Fibroblast of lung (primary cell): ENCODE measurements around the gene MRPS31. TPM values are rescaled to one million over a fixed set of nuclear protein-coding genes. Genes with fewer than 3 reads are reported as not detected.

Experiments
- DNase-seq, 2 donors: peaks; one replicate each; pipeline versions ENCODE4 v3.0.0 to v3.0.0-alpha.2; 2010; ENCODE audit warnings: low read depth in 2 of 2
- H2AFZ ChIP-seq: 2 replicates; pipeline ENCODE4 v1.5.1; 2012; ENCODE audit warnings: low read length, control low read depth, inconsistent platforms
- H3K27ac ChIP-seq: 2 replicates; pipeline ENCODE4 v1.5.1; 2011; ENCODE audit warnings: low read length, control low read depth; ENCODE audit not compliant: insufficient read depth
- H3K27me3 ChIP-seq: 2 replicates; pipeline ENCODE4 v1.5.1; 2011; ENCODE audit warnings: mild to moderate bottlenecking, low read length; ENCODE audit not compliant: control insufficient read depth, insufficient read depth
- H3K36me3 ChIP-seq: 2 replicates; pipeline ENCODE4 v1.5.1; 2011; ENCODE audit warnings: low read length; ENCODE audit not compliant: control insufficient read depth, insufficient read depth
- H3K4me1 ChIP-seq: 2 replicates; pipeline ENCODE4 v1.5.1; 2011; ENCODE audit warnings: low read length; ENCODE audit not compliant: control insufficient read depth, insufficient read depth; ENCODE audit errors: extremely low read depth
- H3K4me2 ChIP-seq: 2 replicates; pipeline ENCODE4 v1.5.1; 2011; ENCODE audit warnings: low read length, control low read depth; ENCODE audit not compliant: insufficient read depth; ENCODE audit errors: extremely low read depth
- H3K4me3 ChIP-seq, 4 experiments: fragments of 200-600 bp in 1 of 4; sonication (generic) in 1 of 4; replicated peaks in 1 of 4; 2 replicates each; pipeline ENCODE4 v1.5.1; 2011 to 2016; ENCODE audit warnings: low read length in 4 of 4, low read depth in 3 of 4, mild to moderate bottlenecking in 3 of 4, control low read depth in 2 of 4, inconsistent platforms in 1 of 4, mixed read lengths in 1 of 4; ENCODE audit not compliant: insufficient read depth in 1 of 4; ENCODE audit errors: control extremely low read depth in 1 of 4
- H3K79me2 ChIP-seq: 2 replicates; pipeline ENCODE4 v1.5.1; 2012; ENCODE audit warnings: mild to moderate bottlenecking, low read length, inconsistent platforms; ENCODE audit not compliant: control insufficient read depth, insufficient read depth
- H3K9ac ChIP-seq: 2 replicates; pipeline ENCODE4 v1.5.1; 2011; ENCODE audit warnings: mild to moderate bottlenecking, low read length, control low read depth; ENCODE audit not compliant: insufficient read depth
- H3K9me3 ChIP-seq: 2 replicates; pipeline ENCODE4 v1.5.1; 2012; ENCODE audit warnings: low read depth, low read length; ENCODE audit not compliant: control insufficient read depth, insufficient read depth
- H4K20me1 ChIP-seq: 2 replicates; pipeline ENCODE4 v1.5.1; 2011; ENCODE audit warnings: low read length; ENCODE audit not compliant: control insufficient read depth, insufficient read depth; ENCODE audit errors: extremely low read depth
- EZH2 ChIP-seq: IDR thresholded peaks from 2 replicates; pipeline ENCODE4 v1.5.1; 2012; ENCODE audit warnings: low read length, control low read depth, mild to moderate bottlenecking; ENCODE audit errors: missing control alignments
- polyA plus RNA-seq, 2 donors: library from polyadenylated mRNA; depleted of rRNA in 1 of 2; stranded (reverse) in 1 of 2; unstranded in 1 of 2; fragments of >200 nt; gene quantifications; 2 replicates each; pipeline ENCODE4 v1.2.1, GENCODE V29; 2011 to 2012; ENCODE audit warnings: missing spikeins in 1 of 2
- total RNA-seq: library from RNA; depleted of rRNA; stranded (reverse); fragments of >200 nt; gene quantifications from 2 replicates; pipeline ENCODE4 v1.2.1, GENCODE V29; 2014
- TF ChIP-seq, protein P1 (sequence below), 2 donors: IDR thresholded peaks in 1 of 2; conservative IDR thresholded peaks in 1 of 2; 1 replicate in 1 of 2; 2 replicates in 1 of 2; pipeline ENCODE4 v1.5.1; 2011 to 2012; ENCODE audit warnings: low read length in 2 of 2, control low read depth in 1 of 2, inconsistent platforms in 1 of 2, low read depth in 1 of 2, mild to moderate bottlenecking in 1 of 2

The MRPS31 gene
- total and polyA plus RNA-seq, 2 donors (not counting 1 experiment from before 2014, with no cell fraction given): 14.2 to 16.0 TPM

DNA sequence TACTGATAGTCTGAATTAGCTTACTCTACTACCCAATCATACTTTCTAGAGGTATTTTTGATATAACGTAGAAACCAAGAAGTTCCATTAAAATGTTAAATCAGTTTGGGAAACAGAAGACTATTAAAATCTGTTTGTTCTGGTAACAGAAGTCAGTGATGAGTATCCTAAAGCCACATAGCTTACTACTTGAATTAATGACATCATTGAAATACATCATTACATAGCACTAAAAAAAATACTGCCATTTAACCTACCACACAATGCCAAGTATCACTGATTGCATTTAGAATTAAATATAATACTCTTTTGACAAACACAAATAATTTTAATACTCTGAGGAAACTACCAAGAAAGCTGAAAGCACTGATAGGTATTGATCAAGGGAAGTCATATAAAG is 5.4 kb downstream of the MRPS31 start:
- Histone ChIP-seq H3K36me3 (peaks cover 1% of the 10 kb centered on the region), H3K9me3 (no peaks in the 10 kb centered on the region), H3K9ac (no peak overlapping the region), H3K27me3 (no peaks in the 10 kb centered on the region), H3K27ac (no peak overlapping the region), H4K20me1 (no peaks in the 10 kb centered on the region), H3K4me1 (peaks cover 10% of the 10 kb centered on the region), H3K79me2 (peaks cover 17% of the 10 kb centered on the region), H3K4me2 (no peak overlapping the region), H2AFZ (no peak overlapping the region), H3K4me3 (no peak overlapping the region)
- no peak for DNase-seq
- TF ChIP-seq EZH2: no peak
- TF ChIP-seq, protein P1, sequence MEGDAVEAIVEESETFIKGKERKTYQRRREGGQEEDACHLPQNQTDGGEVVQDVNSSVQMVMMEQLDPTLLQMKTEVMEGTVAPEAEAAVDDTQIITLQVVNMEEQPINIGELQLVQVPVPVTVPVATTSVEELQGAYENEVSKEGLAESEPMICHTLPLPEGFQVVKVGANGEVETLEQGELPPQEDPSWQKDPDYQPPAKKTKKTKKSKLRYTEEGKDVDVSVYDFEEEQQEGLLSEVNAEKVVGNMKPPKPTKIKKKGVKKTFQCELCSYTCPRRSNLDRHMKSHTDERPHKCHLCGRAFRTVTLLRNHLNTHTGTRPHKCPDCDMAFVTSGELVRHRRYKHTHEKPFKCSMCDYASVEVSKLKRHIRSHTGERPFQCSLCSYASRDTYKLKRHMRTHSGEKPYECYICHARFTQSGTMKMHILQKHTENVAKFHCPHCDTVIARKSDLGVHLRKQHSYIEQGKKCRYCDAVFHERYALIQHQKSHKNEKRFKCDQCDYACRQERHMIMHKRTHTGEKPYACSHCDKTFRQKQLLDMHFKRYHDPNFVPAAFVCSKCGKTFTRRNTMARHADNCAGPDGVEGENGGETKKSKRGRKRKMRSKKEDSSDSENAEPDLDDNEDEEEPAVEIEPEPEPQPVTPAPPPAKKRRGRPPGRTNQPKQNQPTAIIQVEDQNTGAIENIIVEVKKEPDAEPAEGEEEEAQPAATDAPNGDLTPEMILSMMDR (conservative IDR thresholded peaks at IDR 0.05 in 1 of 2, IDR thresholded peaks at IDR 0.05 in 1 of 2; ENCODE audit: low read depth in 1 of 2, low read length in 2 of 2): no peak

GRCh38 chr13:40764587-40765403 is 6.2 kb downstream of the MRPS31 start:
- H3K27me3 ChIP-seq: no peaks in the 10 kb centered on the region
- H3K79me2 ChIP-seq: peaks cover 9% of the 10 kb centered on the region
- H3K9ac ChIP-seq: no peak overlapping the region
- H3K4me1 ChIP-seq: peaks cover 8% of the 10 kb centered on the region
- TF ChIP-seq EZH2: no peak
- TF ChIP-seq, protein P1 (conservative IDR thresholded peaks at IDR 0.05 in 1 of 2, IDR thresholded peaks at IDR 0.05 in 1 of 2; ENCODE audit: low read depth in 1 of 2, low read length in 2 of 2): no peak
- H3K9me3 ChIP-seq: no peaks in the 10 kb centered on the region
- H3K27ac ChIP-seq: no peak overlapping the region
- DNase-seq: peak in 1 of 2 donors; percentile 95
- H3K4me2 ChIP-seq: no peak overlapping the region
- no peak overlapping the region for H2AFZ ChIP-seq
- no peaks in the 10 kb centered on the region for H4K20me1 ChIP-seq
- H3K36me3 ChIP-seq: peaks cover 1% of the 10 kb centered on the region
- no peak overlapping the region for H3K4me3 ChIP-seq

- Histone ChIP-seq H3K27me3 (no peaks in the 10 kb centered on the region), H3K4me3 (no peak overlapping the region)
Measured at GRCh38 chr13:40762849-40763248, 8.1 kb downstream of the MRPS31 start.

More at GRCh38 chr13:40762849-40763248, 8.1 kb downstream of the MRPS31 start:
- no peaks in the 10 kb centered on the region for H4K20me1 ChIP-seq
- peaks cover 8% of the 10 kb centered on the region for H3K4me1 ChIP-seq
- H3K9me3 ChIP-seq: no peaks in the 10 kb centered on the region
- no peak overlapping the region for H3K9ac ChIP-seq
- no peaks in the 10 kb centered on the region for H3K79me2 ChIP-seq
- H3K36me3 ChIP-seq: peaks cover 1% of the 10 kb centered on the region
- TF ChIP-seq, protein P1 (conservative IDR thresholded peaks at IDR 0.05 in 1 of 2, IDR thresholded peaks at IDR 0.05 in 1 of 2; ENCODE audit: low read depth in 1 of 2, low read length in 2 of 2): no peak
- no peak for TF ChIP-seq EZH2
- DNase-seq: peak in 1 of 2 donors; percentile 23
- no peak overlapping the region for H2AFZ ChIP-seq
- H3K4me2 ChIP-seq: peak overlapping the region; percentile 72
- H3K27ac ChIP-seq: peak overlapping the region; percentile 53
